ENCODE results near the gene ZNF846.

ZNF846 gene

GRCh38 chr19:9768175-9769112, at the start of gene ZNF846 (continued):
- no peak for TF ChIP-seq ZSCAN18 (tag by site-specific recombination; IDR thresholded peaks at IDR 0.05)
- no peak for TF ChIP-seq TSHZ1 (tag by site-specific recombination; IDR thresholded peaks at IDR 0.05; ENCODE audit: borderline replicate concordance)
- peak; percentile 39; the same call in 1 of the 2 replicates for TF ChIP-seq KLF1 (tag by site-specific recombination; IDR thresholded peaks at IDR 0.05)
- no peak for TF ChIP-seq ZNF704 (tag by site-specific recombination; IDR thresholded peaks at IDR 0.05)
- no peak for TF ChIP-seq ZNF558 (tag by site-specific recombination; IDR thresholded peaks at IDR 0.05)
- TF ChIP-seq ZNF449 (tag by site-specific recombination; IDR thresholded peaks at IDR 0.05): no peak
- TF ChIP-seq ZNF692 (tag by site-specific recombination; IDR thresholded peaks at IDR 0.05): peak; percentile 71; the same call in 1 of the 2 replicates
- no peak for TF ChIP-seq ZNF707 (tag by site-specific recombination; IDR thresholded peaks at IDR 0.05)
- TF ChIP-seq BCL6B (tag by site-specific recombination; IDR thresholded peaks at IDR 0.05): no peak
- no peak for TF ChIP-seq ZNF221 (tag by site-specific recombination; IDR thresholded peaks at IDR 0.05; ENCODE audit: borderline replicate concordance)
- TF ChIP-seq ZNF211 (tag by site-specific recombination; IDR thresholded peaks at IDR 0.05; ENCODE audit: low read depth): no peak
- TF ChIP-seq ELK4 (IDR thresholded peaks at IDR 0.05; ENCODE audit: borderline replicate concordance, low read depth, low read length): peak; percentile 61; the same call in 1 of the 2 replicates
- no peak for TF ChIP-seq ZNF488 (tag by site-specific recombination; IDR thresholded peaks at IDR 0.05)
- TF ChIP-seq ZNF292 (tag by site-specific recombination; IDR thresholded peaks at IDR 0.05; ENCODE audit: borderline replicate concordance, low read depth): no peak
- no peak for TF ChIP-seq ZBTB44 (tag by site-specific recombination; IDR thresholded peaks at IDR 0.05)
- no peak for TF ChIP-seq ZNF169 (tag by site-specific recombination; IDR thresholded peaks at IDR 0.05)
- TF ChIP-seq OVOL3 (tag by site-specific recombination; IDR thresholded peaks at IDR 0.05): 0 out of 2 replicates have a peak, but pooled peaks have one; percentile 62
- TF ChIP-seq ZNF157 (tag by site-specific recombination; IDR thresholded peaks at IDR 0.05): no peak
- no peak for TF ChIP-seq ZNF423 (tag by site-specific recombination; IDR thresholded peaks at IDR 0.05)
- peak; percentile 8; the same call in 1 of the 2 replicates for TF ChIP-seq ZNF10 (tag by site-specific recombination; IDR thresholded peaks at IDR 0.05)
- TF ChIP-seq ZNF580 (tag by site-specific recombination; IDR thresholded peaks at IDR 0.05): peak; percentile 95
- TF ChIP-seq ZNF501 (tag by site-specific recombination; IDR thresholded peaks at IDR 0.05): no peak
- no peak for TF ChIP-seq IKZF3 (tag by site-specific recombination; IDR thresholded peaks at IDR 0.05)
